Measurements from ENCODE around the gene TBC1D22A.

The TBC1D22A gene

DNA sequence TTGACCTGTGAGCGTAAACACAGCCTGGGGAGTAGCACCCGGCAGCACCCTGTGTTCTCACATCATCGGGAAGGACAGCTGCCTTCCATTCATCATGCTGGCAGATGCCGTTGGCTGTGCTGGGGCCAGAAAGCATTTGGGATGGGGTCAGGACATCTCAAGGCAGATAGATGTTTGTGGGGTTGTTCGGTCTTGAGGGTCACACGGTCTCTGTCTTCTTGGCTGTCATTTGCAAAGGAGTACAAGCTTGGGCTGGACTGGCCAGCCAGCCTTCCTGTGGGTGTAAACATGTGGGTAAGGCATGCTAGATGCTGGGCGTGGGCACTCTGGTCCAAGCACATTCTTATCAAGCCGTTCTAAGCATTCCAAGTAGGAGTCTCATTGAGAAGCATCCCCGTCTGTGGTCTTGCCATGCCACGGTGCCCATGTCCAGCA is 81.4 kb downstream of the TBC1D22A start:
- DNase-seq, result no peak

DNA sequence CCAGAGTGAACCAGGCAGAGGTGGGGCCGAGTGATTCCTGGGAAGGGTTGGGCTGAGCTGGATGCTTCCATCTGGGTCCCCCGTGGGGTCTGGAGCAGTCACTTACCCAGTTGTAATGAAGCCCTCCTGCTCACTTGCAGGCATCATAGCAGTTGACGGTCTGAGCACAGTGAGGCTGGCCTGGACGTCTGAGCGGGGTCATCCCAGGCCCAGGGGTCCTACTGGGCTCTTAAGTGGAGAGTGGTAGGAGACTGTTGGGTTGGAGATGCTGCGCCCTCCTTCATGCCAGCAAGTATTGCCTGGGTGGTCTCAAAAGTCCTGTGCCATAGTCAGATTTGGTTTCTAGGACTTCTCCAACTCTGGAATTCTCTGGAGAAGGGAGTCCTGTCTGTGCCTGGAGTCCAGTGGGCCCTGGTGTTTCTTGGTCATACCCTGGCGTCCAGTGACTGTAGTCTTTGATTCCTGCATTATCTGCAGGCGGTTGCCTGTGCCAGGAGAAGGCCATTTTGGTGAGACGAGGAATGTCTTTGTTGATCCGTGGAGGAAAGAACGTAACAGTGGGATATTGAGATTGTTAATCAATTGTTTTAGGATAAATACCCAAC is 82.3 kb downstream of the TBC1D22A start:
- DNase-seq, result no peak

- DNase-seq, result peak; percentile 66
Measured at GRCh38 chr22:46845296-46846149, 83.1 kb downstream of the TBC1D22A start.

DNA sequence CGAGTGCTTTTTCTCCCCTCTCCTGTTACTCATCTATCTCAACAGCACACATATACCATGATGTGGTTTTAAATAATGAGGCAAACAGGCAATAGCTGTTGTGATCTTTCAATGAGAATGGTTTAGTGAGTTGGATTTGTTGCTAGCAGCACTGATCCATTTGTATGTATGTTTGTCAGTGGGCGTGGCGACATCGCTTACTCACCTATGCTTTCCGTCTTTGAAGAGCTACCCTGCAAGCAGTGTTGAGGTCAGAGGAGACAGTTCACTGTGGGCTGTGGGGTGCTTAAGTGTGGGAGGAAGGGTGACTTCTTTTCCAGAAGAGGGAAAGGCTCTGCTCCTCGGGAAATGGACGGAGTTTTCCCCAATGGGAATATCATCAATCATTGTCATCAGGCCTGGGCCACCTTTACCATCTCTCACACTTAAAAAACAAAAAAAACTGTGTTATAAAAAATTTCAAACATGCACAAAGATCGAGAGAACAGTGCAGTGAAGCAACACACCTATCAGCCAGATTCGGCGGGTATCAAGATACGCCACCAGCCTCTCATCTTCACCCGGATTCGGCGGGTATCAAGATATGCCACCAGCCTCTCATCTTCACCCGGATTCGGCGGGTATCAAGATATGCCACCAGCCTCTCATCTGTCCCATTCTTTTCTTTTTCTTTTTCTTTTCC is 83.8 kb downstream of the TBC1D22A start:
- no peak for DNase-seq

DNA sequence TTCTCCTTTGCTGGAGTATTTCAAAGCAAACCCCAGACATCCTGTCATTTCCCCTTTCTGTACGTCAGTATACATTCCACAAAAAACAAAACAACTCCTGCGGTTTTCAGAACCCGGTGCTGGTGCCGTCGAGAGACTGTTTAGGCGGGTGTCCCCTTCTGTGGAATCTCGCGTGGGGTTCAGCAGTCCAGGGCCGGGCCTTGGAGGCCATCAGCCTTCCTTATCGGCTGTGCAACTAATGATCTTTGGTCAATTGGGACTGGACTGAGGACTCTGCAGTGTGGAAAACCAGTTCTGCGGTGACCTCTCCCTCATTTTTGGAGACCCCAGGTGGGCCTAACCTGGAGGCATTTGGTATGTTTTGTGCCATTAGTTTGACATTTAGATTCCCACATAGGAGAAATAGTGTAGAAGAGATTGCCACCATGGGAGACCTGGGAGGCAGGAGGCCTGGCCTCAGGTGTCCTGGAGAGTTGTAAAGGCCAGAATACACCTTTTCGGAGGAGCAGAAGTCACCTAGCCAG is 84.4 kb downstream of the TBC1D22A start:
- DNase-seq, result no peak

DNA sequence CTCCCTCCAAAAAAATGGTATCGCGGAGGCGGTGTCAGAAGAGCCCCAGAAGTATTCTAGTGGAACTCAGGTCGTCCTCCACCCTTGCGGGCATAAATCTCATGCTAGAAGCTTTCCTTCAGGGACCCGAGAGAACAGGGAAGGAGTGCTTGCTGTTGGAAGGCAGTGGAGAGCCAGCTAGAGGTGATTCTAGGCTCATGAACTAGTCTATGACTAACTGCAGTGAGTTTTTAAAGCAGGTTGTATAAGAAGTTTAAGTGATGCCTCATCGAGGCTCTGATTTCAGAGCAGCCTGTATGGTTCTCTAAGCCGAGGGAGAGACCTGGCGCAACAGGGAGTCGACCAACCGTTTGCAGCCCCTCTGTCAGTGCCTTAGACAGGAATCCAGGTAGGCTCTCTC is 85.7 kb downstream of the TBC1D22A start:
- no peak for DNase-seq

DNA sequence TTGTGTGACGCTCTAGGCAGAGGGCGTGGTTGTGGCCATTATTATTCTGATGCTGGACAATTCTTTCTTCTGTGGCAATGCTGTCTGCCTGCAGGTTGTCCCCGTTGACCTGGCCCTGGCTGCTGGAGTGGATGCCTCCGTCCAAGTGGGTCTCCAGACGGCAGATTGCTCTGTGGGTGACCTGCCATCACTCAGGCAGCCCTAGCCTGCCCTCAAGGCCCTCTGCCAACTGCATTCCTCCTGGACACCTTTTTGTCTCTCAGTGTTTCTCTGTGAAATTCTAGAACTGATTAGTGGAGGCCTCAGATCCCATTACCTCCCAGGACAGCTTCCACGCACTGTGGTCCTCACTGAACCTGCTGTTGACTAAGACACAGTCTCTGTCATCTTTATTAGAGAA is 86.7 kb downstream of the TBC1D22A start:
- no peak for DNase-seq

DNA sequence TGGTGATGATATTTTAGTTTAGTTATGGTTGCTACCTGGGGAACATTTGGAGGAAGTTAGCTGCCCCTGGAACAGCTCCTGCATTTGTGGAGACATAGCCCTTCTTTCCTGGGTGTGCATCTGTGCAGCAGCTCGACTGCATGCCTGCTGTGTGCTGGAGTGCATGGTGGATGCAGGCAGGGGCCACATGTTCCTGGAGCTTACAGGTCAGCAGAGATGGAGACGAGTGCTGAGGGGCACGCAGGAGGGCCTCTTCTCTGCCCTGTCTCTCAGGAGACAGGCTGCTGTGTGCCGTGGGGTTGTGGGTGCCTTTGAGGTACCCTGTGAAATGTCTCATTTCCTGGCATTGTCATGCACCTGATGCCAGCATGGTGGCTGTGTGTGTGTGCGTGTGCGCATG is 87.5 kb downstream of the TBC1D22A start:
- DNase-seq, result no peak

- no peak for DNase-seq
Measured at GRCh38 chr22:46851311-46851710, 88.9 kb downstream of the TBC1D22A start.

DNA sequence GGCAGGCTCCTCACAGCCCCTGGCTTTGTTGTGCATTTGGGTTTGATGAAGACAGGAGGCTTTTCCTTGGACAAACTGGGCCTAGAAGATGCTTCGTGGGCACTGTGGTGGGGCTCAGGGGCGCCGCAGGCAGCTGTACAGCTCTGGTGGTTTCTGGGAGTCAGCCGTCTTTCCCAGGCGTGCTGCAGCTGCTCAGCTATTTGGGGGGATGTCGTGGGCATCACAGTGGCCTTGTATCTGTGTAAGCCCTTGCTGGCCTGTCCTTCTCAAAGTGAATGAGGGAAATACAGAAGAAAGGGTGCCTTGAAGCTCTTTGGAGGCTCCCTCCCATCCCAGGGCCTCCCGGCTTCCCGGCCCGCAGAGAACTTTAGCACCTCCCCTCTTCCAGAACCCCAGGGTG is 89.5 kb downstream of the TBC1D22A start:
- no peak for DNase-seq

DNA sequence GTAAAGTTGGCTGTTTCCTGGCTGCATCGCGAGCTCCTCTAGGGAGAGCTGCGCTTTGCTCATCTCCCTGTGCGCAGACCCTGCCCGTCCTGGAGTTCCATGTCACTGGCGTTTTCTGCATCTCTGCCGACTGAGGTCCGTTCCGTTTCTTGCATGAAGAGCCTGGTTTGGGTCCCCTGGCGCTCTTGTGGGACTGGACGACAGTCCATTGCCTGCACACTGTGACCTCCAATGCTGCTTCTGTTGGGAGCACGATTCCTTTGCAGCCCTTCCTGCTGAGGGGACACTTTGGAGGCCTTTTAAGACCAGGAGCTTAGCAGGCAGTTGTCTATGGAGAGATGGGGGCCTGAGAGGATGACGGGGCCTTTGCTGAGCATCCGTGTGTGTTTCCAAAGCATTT is 90.3 kb downstream of the TBC1D22A start:
- DNase-seq, result no peak

DNA sequence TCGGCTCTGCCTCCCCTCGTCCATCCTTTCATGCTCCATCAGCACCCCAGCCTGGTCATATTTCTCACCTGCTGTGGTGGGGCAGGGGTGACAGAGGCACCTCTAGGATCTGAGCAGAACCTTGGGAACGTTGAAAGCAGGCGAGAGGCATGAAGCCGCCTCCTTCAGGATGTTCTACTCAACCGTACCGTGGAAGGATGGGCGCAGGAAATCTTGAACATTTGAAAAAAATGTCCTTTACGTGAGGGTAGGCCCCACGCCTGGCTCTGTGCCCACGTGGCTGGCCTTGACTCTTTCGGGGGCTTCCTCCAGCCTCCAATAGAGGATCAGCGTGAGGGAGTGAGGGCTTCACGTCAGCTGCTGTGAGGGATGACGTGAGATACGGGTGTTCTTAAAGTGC is 90.7 kb downstream of the TBC1D22A start:
- no peak for DNase-seq

- no peak for DNase-seq
Measured at GRCh38 chr22:46854125-46854870, 91.8 kb downstream of the TBC1D22A start.

DNA sequence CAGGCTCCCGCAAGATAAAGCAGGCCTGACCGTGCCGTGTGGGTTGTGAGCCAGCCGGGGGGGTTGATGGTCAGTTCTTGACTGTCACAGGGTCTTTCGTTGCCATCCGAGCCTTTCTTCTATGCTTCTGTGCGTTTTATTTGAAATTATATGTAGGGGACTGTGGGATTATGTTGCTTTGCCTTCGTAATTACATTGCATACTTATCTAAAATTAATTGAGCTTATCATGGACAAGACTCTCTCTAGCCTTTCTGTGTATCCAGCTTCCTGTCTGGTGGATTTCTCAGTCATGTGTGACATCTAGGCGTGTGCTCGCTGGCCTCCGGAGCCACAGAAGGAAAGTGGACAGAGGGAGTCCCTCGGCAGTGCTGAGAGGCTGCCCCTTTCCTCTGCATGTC is 93.2 kb downstream of the TBC1D22A start:
- no peak for DNase-seq

GRCh38 chr22:46856661-46857060 is 94.2 kb downstream of the TBC1D22A start:
- DNase-seq, result no peak

- no peak for DNase-seq
Measured at GRCh38 chr22:46857142-46857884, 94.9 kb downstream of the TBC1D22A start.

DNA sequence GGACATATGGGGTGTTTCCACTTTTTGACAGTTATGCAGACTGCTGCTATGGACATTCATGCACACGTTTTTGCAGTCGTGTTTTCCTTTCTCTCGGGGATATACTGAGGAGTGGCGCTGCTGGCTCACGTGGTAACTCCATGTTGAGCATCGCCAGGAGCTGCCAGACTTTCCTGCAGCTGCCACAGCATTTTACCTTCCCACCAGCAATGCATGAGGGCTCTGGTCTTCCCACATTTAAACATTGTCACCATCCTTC is 95.4 kb downstream of the TBC1D22A start:
- DNase-seq, result no peak

DNA sequence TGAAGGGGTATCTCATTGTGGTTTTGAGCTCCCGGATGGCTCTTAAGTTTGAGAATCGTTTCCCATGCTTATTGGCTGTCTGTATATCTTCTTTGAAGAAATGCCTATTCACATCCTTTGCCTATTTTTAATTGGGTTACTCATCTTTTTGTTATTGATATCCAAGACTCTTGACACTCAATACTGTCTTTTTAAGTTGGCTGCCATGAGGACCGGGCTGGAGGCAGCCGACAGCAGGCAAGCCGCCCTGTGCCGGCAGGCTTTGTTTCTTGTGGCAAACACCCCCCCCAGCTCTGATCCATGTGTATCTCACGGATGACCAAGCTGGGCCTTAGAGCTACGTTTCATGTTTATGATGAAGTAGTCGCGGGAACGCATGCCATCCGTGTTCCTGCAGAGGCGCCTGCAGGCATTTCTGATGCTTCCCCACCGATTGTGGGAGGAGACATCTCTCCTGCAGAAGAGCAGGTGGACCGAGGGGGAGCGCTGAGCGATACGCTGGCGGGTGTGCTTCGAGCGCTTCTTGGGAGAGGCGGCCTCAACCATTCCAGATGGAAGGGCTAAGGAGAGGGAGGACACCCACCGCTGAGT is 95.8 kb downstream of the TBC1D22A start:
- DNase-seq, result no peak

- no peak for DNase-seq
Measured at GRCh38 chr22:46860562-46860961, 98.1 kb downstream of the TBC1D22A start.

DNA sequence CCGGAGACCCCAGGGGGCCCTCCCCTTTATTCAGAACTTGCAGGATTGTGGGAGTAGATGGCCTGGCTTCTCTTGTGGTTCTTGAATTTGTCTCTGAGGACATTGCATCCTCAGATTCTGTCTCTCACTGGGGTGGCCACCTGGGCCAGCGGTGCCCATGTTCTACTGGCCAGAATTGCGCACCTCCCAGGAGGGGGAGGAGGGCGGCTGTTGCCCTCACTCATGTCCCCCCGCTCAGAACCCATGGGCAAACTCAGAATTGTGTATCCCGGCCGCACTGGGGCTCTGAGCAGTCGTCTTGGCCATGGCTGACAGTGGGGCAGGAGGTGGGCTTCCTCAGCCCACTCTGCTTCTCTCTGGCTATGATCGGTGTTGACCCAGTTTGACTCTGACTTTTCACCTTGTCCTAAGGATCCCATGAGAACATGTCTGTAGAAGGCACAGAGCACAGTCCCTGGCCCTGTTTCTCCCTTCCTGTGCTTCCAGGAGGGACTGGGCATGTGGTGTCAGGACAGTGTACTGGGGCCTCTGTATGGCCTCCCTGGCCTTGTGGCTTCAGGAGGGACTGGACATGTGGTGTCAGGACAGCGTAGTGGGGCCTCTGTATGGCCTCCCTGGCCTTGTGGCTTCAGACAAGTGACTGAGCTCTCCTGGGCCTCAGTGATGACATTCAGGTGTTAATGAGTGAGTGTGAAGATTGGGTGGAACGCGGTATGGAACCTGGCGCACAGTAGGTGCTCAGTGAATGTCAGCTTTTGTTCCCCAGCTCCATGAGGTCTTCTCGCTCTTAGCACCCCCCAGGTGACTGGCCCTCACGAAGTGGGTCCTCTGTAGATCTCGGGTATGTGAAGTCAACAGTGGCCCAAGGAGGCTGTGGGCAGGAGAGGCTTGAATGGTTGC is 99.3 kb downstream of the TBC1D22A start:
- DNase-seq, result no peak

Data from eye (tissue), 1 donor.